Neural cell (in vitro differentiated cells): Measurements from ENCODE around the gene RASSF4.

ENCODE experiments used
- EP300 ChIP-seq: fragments of 450-650 bp; conservative IDR thresholded peaks from 2 replicates; pipeline ENCODE4 v1.6.1; 2014; ENCODE audit warnings: antibody characterized with exemption, mild to moderate bottlenecking, moderate library complexity; ENCODE audit not compliant: poor library complexity, severe bottlenecking
- EZH2 ChIP-seq: fragments of 200-600, 300-800 bp; shearing (Covaris generic), sonication (generic); IDR thresholded peaks from 2 replicates; pipeline ENCODE4 v1.6.1; 2014; ENCODE audit warnings: antibody characterized with exemption, low read length, borderline replicate concordance, mild to moderate bottlenecking; ENCODE audit not compliant: insufficient read depth, poor library complexity, severe bottlenecking
- MXI1 ChIP-seq: fragments of 450-650 bp; conservative IDR thresholded peaks from 2 replicates; pipeline ENCODE4 v1.6.1; 2014; ENCODE audit warnings: antibody characterized with exemption, mild to moderate bottlenecking; ENCODE audit not compliant: poor library complexity, severe bottlenecking
- POLR2AphosphoS5 ChIP-seq: IDR thresholded peaks from 2 replicates; pipeline ENCODE4 v1.6.1; 2012
- RAD21 ChIP-seq: fragments of 450-650 bp; conservative IDR thresholded peaks from 2 replicates; pipeline ENCODE4 v1.6.1; 2014; ENCODE audit warnings: antibody characterized with exemption, mild to moderate bottlenecking, moderate library complexity
- SMC3 ChIP-seq: fragments of 450-650 bp; conservative IDR thresholded peaks from 2 replicates; pipeline ENCODE4 v1.6.1; 2014; ENCODE audit warnings: antibody characterized with exemption, mild to moderate bottlenecking, moderate library complexity; ENCODE audit not compliant: poor library complexity
- TAF1 ChIP-seq: IDR thresholded peaks from 2 replicates; pipeline ENCODE4 v1.6.1; 2012; ENCODE audit warnings: low read depth
- TF ChIP-seq, protein P1 (sequence below): fragments of 450-650 bp; IDR thresholded peaks from 2 replicates; pipeline ENCODE4 v1.5.1; 2014; ENCODE audit warnings: antibody characterized with exemption, mild to moderate bottlenecking, moderate library complexity; ENCODE audit not compliant: poor library complexity, severe bottlenecking
- TF ChIP-seq, protein P2 (sequence below): IDR thresholded peaks from 2 replicates; pipeline ENCODE4 v1.6.1; 2012; ENCODE audit warnings: borderline replicate concordance

- TF ChIP-seq, protein P1, sequence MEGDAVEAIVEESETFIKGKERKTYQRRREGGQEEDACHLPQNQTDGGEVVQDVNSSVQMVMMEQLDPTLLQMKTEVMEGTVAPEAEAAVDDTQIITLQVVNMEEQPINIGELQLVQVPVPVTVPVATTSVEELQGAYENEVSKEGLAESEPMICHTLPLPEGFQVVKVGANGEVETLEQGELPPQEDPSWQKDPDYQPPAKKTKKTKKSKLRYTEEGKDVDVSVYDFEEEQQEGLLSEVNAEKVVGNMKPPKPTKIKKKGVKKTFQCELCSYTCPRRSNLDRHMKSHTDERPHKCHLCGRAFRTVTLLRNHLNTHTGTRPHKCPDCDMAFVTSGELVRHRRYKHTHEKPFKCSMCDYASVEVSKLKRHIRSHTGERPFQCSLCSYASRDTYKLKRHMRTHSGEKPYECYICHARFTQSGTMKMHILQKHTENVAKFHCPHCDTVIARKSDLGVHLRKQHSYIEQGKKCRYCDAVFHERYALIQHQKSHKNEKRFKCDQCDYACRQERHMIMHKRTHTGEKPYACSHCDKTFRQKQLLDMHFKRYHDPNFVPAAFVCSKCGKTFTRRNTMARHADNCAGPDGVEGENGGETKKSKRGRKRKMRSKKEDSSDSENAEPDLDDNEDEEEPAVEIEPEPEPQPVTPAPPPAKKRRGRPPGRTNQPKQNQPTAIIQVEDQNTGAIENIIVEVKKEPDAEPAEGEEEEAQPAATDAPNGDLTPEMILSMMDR, result no peak
- TF ChIP-seq EZH2 (no peak), SMC3 (no peak), EP300 (no peak), TAF1 (no peak), MXI1 (no peak), POLR2AphosphoS5 (no peak), RAD21 (no peak)
- TF ChIP-seq, protein P2, sequence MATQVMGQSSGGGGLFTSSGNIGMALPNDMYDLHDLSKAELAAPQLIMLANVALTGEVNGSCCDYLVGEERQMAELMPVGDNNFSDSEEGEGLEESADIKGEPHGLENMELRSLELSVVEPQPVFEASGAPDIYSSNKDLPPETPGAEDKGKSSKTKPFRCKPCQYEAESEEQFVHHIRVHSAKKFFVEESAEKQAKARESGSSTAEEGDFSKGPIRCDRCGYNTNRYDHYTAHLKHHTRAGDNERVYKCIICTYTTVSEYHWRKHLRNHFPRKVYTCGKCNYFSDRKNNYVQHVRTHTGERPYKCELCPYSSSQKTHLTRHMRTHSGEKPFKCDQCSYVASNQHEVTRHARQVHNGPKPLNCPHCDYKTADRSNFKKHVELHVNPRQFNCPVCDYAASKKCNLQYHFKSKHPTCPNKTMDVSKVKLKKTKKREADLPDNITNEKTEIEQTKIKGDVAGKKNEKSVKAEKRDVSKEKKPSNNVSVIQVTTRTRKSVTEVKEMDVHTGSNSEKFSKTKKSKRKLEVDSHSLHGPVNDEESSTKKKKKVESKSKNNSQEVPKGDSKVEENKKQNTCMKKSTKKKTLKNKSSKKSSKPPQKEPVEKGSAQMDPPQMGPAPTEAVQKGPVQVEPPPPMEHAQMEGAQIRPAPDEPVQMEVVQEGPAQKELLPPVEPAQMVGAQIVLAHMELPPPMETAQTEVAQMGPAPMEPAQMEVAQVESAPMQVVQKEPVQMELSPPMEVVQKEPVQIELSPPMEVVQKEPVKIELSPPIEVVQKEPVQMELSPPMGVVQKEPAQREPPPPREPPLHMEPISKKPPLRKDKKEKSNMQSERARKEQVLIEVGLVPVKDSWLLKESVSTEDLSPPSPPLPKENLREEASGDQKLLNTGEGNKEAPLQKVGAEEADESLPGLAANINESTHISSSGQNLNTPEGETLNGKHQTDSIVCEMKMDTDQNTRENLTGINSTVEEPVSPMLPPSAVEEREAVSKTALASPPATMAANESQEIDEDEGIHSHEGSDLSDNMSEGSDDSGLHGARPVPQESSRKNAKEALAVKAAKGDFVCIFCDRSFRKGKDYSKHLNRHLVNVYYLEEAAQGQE, result no peak
These were observed 24.3 kb downstream of the RASSF4 start for GRCh38 chr10:44983895-44984278.
